ENCODE measurements around the gene TNIP3.
"Not testable (repeated sequence)": the region's sequence is repeated elsewhere in the genome, so short reads cannot be mapped to it uniquely, and the experiment has no call there.

TNIP3 gene

GRCh38 chr4:121176082-121176934, 12.2 kb upstream of the TNIP3 start:
- no peak for DNase-seq

- not testable (repeated sequence) for DNase-seq
These were observed 7.4 kb upstream of the TNIP3 start for GRCh38 chr4:121171477-121171876.

- DNase-seq = no peak
These were observed 4.5 kb upstream of the TNIP3 start for GRCh38 chr4:121168446-121169281.

- no peak for DNase-seq
These were observed 2.9 kb upstream of the TNIP3 start for GRCh38 chr4:121166976-121167375.

GRCh38 chr4:121165206-121165605, 1.1 kb upstream of the TNIP3 start:
- DNase-seq = no peak

- DNase-seq = no peak
These were observed 7.0 kb downstream of the TNIP3 start for GRCh38 chr4:121156822-121157769.

GRCh38 chr4:121155893-121156292, 8.2 kb downstream of the TNIP3 start:
- no peak for DNase-seq

- no peak for DNase-seq
These were observed 10.0 kb downstream of the TNIP3 start for GRCh38 chr4:121154103-121154515.

GRCh38 chr4:121151942-121152341, 12.2 kb downstream of the TNIP3 start:
- no peak for DNase-seq

GRCh38 chr4:121150486-121150885, 13.6 kb downstream of the TNIP3 start:
- DNase-seq = no peak

GRCh38 chr4:121150003-121150402, 14.1 kb downstream of the TNIP3 start:
- no peak for DNase-seq

- DNase-seq = no peak
These were observed 15.5 kb downstream of the TNIP3 start for GRCh38 chr4:121148621-121149020.

- DNase-seq = no peak
These were observed 16.1 kb downstream of the TNIP3 start for GRCh38 chr4:121148000-121148399.

- no peak for DNase-seq
These were observed 17.6 kb downstream of the TNIP3 start for GRCh38 chr4:121146530-121146929.

- no peak for DNase-seq
These were observed 18.7 kb downstream of the TNIP3 start for GRCh38 chr4:121145430-121145829.

GRCh38 chr4:121144021-121144420, 20.1 kb downstream of the TNIP3 start:
- no peak for DNase-seq

- DNase-seq = no peak
These were observed 21.0 kb downstream of the TNIP3 start for GRCh38 chr4:121143131-121143530.

GRCh38 chr4:121140716-121141460, 23.2 kb downstream of the TNIP3 start:
- no peak for DNase-seq

GRCh38 chr4:121139533-121140222, 24.4 kb downstream of the TNIP3 start:
- DNase-seq = no peak

- DNase-seq = no peak
These were observed 25.9 kb downstream of the TNIP3 start for GRCh38 chr4:121138039-121138825.

- DNase-seq = no peak
These were observed 33.8 kb downstream of the TNIP3 start for GRCh38 chr4:121130326-121130660.
